Adipocyte (in vitro differentiated cells): Measurements from ENCODE around the gene CLCN6.
A peak's percentile ranks its signal among the peaks of the same experiment; 100 is the strongest.

ENCODE experiments used
- DNase-seq: peaks from one replicate; pipeline ENCODE4 v3.0.0-alpha.2; 2015; ENCODE audit warnings: low read depth
- H3K27me3 ChIP-seq: replicated peaks from 2 replicates; pipeline ENCODE4 v1.7.0; 2013; ENCODE audit warnings: mild to moderate bottlenecking, low read length, moderate library complexity; ENCODE audit not compliant: control insufficient read depth, insufficient read depth
- H3K36me3 ChIP-seq: 2 replicates; pipeline ENCODE4 v1.7.0; 2013; ENCODE audit warnings: low read length, mild to moderate bottlenecking, moderate library complexity; ENCODE audit not compliant: control insufficient read depth, insufficient read depth, severe bottlenecking
- H3K4me1 ChIP-seq: 2 replicates; pipeline ENCODE4 v1.7.0; 2013; ENCODE audit warnings: mild to moderate bottlenecking, low read length, moderate library complexity; ENCODE audit not compliant: control insufficient read depth, insufficient read depth
- H3K4me3 ChIP-seq: 2 replicates; pipeline ENCODE4 v1.7.0; 2013; ENCODE audit warnings: mild to moderate bottlenecking, low read length, moderate library complexity
- H3K9ac ChIP-seq: 2 replicates; pipeline ENCODE4 v1.7.0; 2013; ENCODE audit warnings: mild to moderate bottlenecking, low read length, moderate library complexity
- H3K9me3 ChIP-seq: 2 replicates; pipeline ENCODE4 v1.7.0; 2013; ENCODE audit warnings: mild to moderate bottlenecking, low read length, moderate library complexity; ENCODE audit not compliant: control insufficient read depth

CLCN6 gene

GRCh38 chr1:11837767-11838348 lies 31.9 kb downstream of the CLCN6 start:
- H3K9ac ChIP-seq: no peak overlapping the region
- H3K4me1 ChIP-seq: no peaks in the 10 kb centered on the region
- no peak for DNase-seq
- H3K36me3 ChIP-seq: peaks cover 100% of the 10 kb centered on the region
- no peaks in the 10 kb centered on the region for H3K27me3 ChIP-seq
- H3K4me3 ChIP-seq: no peak overlapping the region
- H3K9me3 ChIP-seq: no peaks in the 10 kb centered on the region

GRCh38 chr1:11838349-11839272 lies 32.6 kb downstream of the CLCN6 start:
- no peak overlapping the region for H3K9ac ChIP-seq
- no peaks in the 10 kb centered on the region for H3K27me3 ChIP-seq
- no peak overlapping the region for H3K4me3 ChIP-seq
- peak; percentile 78 for DNase-seq
- no peaks in the 10 kb centered on the region for H3K4me1 ChIP-seq
- H3K9me3 ChIP-seq: no peaks in the 10 kb centered on the region
- peaks cover 98% of the 10 kb centered on the region for H3K36me3 ChIP-seq

DNA sequence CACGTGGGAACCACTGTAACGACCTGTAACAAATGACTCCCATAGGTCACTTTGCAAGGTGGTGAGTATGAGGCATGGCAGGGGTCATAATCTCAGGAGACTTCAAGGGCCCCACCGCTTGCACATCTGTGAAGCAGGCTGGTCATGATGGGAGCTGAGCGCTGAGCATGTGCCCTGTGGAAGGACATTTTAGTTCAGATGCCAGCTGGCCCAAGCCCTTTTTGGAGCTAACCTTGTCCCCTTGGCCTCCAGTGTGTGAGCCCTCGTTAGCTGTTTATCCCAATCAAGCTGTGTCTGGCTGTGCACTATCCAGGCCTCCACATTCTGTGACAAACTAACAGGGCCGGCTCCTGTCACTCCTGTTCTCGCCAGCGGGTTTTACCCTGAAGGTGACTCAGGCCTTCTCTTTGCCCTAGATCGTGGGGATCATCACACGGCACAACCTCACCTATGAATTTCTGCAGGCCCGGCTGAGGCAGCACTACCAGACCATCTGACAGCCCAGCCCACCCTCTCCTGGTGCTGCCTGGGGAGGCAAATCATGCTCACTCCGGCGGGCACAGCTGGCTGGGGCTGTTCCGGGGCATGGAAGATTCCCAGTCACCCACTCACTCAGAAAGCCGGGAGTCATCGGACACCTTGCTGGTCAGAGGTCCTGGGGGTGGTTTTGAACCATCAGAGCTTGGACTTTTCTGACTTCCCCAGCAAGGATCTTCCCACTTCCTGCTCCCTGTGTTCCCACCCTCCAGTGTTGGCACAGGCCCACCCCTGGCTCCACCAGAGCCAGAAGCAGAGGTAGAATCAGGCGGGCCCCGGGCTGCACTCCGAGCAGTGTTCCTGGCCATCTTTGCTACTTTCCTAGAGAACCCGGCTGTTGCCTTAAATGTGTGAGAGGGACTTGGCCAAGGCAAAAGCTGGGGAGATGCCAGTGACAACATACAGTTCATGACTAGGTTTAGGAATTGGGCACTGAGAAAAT lies 34.0 kb downstream of the CLCN6 start:
- Histone ChIP-seq H3K9ac (no peak overlapping the region), H3K36me3 (peaks cover 98% of the 10 kb centered on the region), H3K4me1 (no peaks in the 10 kb centered on the region), H3K4me3 (no peak overlapping the region), H3K27me3 (no peaks in the 10 kb centered on the region), H3K9me3 (no peaks in the 10 kb centered on the region)
- DNase-seq: no peak

DNA sequence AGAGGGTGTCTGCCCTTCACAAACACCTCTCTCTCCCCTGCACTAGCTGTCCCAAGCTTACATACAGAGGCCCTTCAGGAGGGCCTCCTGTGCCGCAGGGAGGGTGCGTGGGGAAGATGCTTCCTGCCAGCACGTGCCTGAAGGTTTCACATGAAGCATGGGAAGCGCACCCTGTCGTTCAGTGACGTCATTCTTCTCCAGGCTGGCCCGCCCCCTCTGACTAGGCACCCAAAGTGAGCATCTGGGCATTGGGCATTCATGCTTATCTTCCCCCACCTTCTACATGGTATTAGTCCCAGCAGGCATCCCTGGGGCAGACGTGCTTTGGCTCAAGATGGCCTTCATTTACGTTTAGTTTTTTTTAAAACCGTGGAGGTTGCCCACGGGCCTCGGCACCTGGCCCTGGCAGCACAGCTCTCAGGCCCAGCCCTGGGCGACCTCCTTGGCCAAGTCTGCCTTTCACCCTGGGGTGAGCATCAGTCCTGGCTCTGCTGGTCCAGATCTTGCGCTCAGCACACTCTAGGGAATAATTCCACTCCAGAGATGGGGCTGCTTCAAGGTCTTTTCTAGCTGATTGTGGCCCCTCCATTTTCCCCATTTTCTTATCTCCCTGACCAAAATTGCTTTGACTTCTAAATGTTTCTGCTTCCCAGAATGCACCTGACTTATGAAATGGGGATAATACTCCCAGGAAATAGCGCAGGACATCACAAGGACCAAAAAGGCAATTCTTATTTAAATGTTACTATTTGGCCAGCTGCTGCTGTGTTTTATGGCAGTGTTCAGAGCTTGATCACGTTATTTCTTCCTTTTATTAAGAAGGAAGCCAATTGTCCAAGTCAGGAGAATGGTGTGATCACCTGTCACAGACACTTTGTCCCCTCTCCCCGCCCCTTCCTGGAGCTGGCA lies 35.5 kb downstream of the CLCN6 start:
- Histone ChIP-seq H3K9ac (no peak overlapping the region), H3K27me3 (no peaks in the 10 kb centered on the region), H3K4me3 (no peak overlapping the region), H3K4me1 (no peaks in the 10 kb centered on the region), H3K36me3 (peaks cover 92% of the 10 kb centered on the region), H3K9me3 (no peaks in the 10 kb centered on the region)
- DNase-seq: no peak

DNA sequence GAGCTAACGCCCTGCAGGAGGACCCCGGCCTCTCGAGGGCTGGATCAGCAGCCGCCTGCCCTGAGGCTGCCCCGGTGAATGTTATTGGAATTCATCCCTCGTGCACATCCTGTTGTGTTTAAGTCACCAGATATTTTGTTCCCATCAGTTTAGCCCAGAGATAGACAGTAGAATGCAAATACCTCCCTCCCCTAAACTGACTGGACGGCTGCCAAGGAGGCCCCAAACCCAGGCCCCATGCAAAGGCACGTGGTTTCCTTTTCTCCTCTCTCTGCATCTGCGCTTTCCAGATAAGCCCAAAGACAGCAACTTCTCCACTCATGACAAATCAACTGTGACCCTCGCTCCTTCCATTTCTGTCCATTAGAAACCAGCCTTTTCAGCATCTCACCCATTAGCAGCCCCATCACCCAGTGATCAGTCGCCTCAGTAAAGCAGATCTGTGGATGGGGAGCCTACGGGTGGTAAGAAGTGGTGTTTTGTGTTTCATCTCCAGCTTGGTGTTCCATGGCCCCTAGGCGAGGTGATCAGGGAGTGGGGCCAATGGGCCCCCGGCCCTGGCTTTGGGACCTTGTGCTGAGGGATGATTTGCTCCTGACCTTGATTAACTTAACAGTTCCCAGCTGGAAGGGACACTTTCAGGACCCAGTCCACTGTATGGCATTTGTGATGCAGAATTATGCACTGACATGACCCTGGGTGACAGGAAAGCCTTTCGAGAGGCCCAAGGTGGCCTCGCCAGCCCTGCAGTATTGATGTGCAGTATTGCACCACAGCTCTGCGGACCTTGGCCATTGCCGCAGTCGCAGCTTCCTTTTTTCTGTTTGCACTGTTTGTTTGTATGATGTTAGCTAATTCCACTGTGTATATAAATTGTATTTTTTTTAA lies 36.4 kb downstream of the CLCN6 start:
- Histone ChIP-seq H3K4me3 (no peak overlapping the region), H3K9ac (no peak overlapping the region), H3K9me3 (no peaks in the 10 kb centered on the region), H3K36me3 (peaks cover 89% of the 10 kb centered on the region), H3K27me3 (no peaks in the 10 kb centered on the region), H3K4me1 (no peaks in the 10 kb centered on the region)
- DNase-seq: peak; percentile 3

GRCh38 chr1:11845641-11846335 lies 39.8 kb downstream of the CLCN6 start:
- Histone ChIP-seq H3K4me3 (no peak overlapping the region), H3K36me3 (peaks cover 67% of the 10 kb centered on the region)

DNA sequence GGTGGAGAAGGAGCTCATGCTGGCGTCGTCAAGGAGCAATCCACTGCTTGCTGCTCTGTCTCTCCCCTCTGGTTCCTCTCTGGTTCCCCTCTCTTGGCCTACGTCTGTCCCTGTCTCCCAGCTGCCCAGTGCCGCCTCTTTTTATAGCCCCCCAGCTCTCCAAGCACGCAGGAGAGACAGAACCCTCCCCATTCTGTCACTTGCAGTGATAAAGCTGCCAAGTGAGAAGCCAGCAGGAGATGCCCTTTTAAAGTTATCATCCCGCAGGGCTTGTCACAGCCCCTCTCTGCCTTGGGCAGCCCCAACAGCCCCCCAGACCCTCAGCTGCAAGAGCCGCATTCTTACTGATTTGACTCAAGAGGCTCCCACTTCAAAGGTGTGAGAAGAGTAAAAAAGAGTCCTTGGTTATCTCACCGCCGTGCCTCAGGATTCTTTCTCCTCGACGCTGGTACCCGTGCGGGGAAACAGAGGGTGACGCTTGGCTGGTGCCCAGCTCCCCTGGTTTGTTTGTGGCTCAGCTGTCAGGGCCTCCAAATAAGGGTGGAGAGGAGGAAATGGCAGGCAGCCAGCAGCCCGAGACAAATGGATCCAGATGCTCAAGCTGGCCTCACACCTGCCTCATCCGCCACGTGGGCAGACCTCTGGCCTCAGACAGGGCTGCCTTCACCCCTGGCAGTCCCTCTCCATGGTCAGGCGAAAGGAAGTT lies 41.8 kb downstream of the CLCN6 start, which contains the start of gene NPPA:
Gene NPPA (minus strand): TSS at position 117 of the 706 bp plus-strand sequence. CDS start 99 bp downstream, at position 18.
- H3K9ac ChIP-seq: no peak within 1 kb of the TSS
- peaks cover 4% of the 10 kb centered on the region for H3K27me3 ChIP-seq
- no peak within 1 kb of the TSS for H3K4me3 ChIP-seq
- H3K4me1 ChIP-seq: no peaks in the 10 kb centered on the region
- H3K9me3 ChIP-seq: no peaks in the 10 kb centered on the region
- peak; percentile 11 for DNase-seq
- peaks cover 46% of the 10 kb centered on the region for H3K36me3 ChIP-seq

More at GRCh38 chr1:11845641-11846335, 39.8 kb downstream of the CLCN6 start:
- Histone ChIP-seq H3K9me3 (no peaks in the 10 kb centered on the region), H3K4me1 (no peaks in the 10 kb centered on the region), H3K27me3 (no peaks in the 10 kb centered on the region), H3K9ac (no peak overlapping the region)
- peak; percentile 49 for DNase-seq

- peaks cover 43% of the 10 kb centered on the region for H3K36me3 ChIP-seq
- H3K27me3 ChIP-seq: peaks cover 7% of the 10 kb centered on the region
- no peak for DNase-seq
Measured at GRCh38 chr1:11848373-11848700, 42.3 kb downstream of the CLCN6 start.

DNA sequence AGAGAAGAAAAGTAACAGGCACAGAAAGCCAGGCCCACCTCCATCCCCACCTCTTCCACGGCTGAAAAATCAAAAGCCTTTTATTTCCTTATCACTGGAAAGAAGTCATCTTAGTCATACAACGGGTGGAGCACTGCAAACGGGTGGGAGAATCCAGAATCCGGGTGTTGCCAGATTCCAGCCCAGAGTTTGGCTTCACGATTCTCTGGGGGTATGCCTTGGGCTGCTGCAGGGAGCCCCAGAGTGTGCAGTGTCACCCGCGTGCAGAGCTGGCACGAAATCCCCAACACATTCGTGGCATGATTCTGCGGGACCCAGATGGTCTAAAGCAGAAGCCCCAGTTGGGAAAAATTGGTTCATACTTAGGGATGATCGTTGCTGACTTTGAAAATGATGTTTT lies 44.2 kb downstream of the CLCN6 start:
- Histone ChIP-seq H3K36me3 (peaks cover 27% of the 10 kb centered on the region), H3K4me3 (no peak overlapping the region), H3K4me1 (no peaks in the 10 kb centered on the region), H3K27me3 (peaks cover 13% of the 10 kb centered on the region), H3K9ac (no peak overlapping the region), H3K9me3 (no peaks in the 10 kb centered on the region)
- DNase-seq: no peak

More at GRCh38 chr1:11848373-11848700, 42.3 kb downstream of the CLCN6 start:
- Histone ChIP-seq H3K4me3 (no peak overlapping the region), H3K4me1 (no peaks in the 10 kb centered on the region), H3K9me3 (no peaks in the 10 kb centered on the region), H3K9ac (no peak overlapping the region)
